ENCODE results near the gene PACS1. TPM values are rescaled to one million over a fixed set of nuclear protein-coding genes. Genes with fewer than 3 reads are reported as not detected.
A peak's percentile ranks its signal among the peaks of the same experiment; 100 is the strongest.

Gene PACS1
- total RNA-seq, 4 donors from 2014 or later = 24.5 to 41.1 (median 38.0) TPM

GRCh38 chr11:66288671-66289547 lies 218.8 kb downstream of the PACS1 start, which contains the start of gene YIF1A:
Gene YIF1A, minus strand, starts transcription at chr11:66289143. Its CDS starts 158 bp downstream, at chr11:66288985.
- TF ChIP-seq, protein P1, sequence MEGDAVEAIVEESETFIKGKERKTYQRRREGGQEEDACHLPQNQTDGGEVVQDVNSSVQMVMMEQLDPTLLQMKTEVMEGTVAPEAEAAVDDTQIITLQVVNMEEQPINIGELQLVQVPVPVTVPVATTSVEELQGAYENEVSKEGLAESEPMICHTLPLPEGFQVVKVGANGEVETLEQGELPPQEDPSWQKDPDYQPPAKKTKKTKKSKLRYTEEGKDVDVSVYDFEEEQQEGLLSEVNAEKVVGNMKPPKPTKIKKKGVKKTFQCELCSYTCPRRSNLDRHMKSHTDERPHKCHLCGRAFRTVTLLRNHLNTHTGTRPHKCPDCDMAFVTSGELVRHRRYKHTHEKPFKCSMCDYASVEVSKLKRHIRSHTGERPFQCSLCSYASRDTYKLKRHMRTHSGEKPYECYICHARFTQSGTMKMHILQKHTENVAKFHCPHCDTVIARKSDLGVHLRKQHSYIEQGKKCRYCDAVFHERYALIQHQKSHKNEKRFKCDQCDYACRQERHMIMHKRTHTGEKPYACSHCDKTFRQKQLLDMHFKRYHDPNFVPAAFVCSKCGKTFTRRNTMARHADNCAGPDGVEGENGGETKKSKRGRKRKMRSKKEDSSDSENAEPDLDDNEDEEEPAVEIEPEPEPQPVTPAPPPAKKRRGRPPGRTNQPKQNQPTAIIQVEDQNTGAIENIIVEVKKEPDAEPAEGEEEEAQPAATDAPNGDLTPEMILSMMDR (IDR thresholded peaks at IDR 0.05) = no peak
- peak; percentile 90 for ATAC-seq (ENCODE audit: low FRiP score)
- DNase-seq (ENCODE audit: low spot score) = peak; percentile 88

GRCh38 chr11:66289548-66290329 lies 219.7 kb downstream of the PACS1 start:
- peak; percentile 55 for ATAC-seq (ENCODE audit: low FRiP score)
- TF ChIP-seq, protein P1 (IDR thresholded peaks at IDR 0.05) = no peak
- peak; percentile 56 for DNase-seq (ENCODE audit: low spot score)

GRCh38 chr11:66290330-66290621 lies 220.2 kb downstream of the PACS1 start:
- TF ChIP-seq, protein P1 (IDR thresholded peaks at IDR 0.05) = no peak
- no peak for DNase-seq (ENCODE audit: low spot score)
- no peak for ATAC-seq (ENCODE audit: low FRiP score)

DNA sequence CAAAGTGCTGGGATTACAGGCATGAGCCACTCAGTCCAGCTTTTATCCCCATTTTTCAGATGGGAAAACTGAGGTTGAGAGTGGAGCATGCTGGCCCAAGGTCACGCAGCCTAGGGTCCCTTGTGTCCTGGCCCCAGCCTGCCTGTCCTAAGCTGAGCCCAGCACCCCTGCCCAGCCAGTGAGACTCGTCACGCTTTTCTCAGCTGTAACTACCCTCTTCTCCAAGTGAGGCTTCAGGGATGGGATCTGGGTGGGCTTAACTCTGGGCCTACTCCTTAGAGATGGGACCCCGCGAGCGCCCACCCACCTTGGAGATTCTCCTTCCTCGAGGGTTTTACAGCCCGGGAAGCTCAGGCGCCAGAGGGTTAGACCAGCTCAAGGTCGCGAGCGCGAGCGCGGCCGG lies 221.2 kb downstream of the PACS1 start:
- TF ChIP-seq, protein P1 (IDR thresholded peaks at IDR 0.05) = no peak
- ATAC-seq (ENCODE audit: low FRiP score) = no peak
- DNase-seq (ENCODE audit: low spot score) = no peak

DNA sequence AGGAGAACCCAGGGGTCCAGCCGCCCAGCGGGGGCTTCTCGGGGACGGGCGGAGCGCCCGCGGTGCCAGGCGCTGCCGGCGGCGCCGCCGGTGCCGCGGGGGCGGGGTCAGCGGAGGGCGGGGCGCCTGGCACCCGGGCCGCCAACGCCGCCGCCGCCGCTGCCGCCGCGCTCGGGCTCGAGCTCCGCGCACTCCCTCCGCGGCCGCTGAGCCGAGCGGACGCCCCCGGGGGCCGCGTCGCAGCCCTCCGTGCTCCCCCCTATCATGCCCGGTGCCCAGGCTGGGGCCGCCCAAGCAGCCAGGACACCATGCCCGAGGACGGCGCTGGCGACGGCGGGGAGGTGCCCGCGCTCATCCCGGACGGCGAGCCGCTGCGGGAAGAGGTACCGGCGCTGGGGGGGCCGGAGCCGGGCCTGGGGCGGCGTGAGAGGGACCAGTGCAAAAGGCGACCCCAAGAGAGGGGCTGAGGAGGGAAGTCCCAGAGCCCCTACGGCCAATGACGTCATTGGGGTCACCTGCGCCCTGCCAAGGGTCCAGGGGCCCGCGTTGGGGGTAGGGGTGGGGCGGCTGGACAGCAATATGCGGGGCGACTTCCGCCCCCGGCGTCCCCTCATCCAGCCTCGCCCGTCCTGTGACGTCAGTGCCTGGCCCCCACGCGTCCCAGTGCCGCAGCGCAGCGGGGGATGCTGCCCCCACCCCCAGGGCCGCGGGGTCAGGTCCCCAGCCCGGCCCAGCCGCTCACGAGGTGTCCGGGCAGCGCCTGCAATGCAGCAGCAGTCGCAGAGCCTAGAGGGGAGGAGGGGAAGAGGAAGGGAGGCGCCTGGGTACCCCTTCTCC lies 221.9 kb downstream of the PACS1 start, which contains the start of gene TMEM151A:
Gene TMEM151A, plus strand, starts transcription at position 189 of the 837 bp plus-strand sequence. Its CDS starts 120 bp downstream, at position 309.
- TF ChIP-seq, protein P1 (IDR thresholded peaks at IDR 0.05) = no peak
- DNase-seq (ENCODE audit: low spot score) = no peak
- ATAC-seq (ENCODE audit: low FRiP score) = no peak

GRCh38 chr11:66292543-66293332 lies 222.7 kb downstream of the PACS1 start:
- TF ChIP-seq, protein P1 (IDR thresholded peaks at IDR 0.05) = no peak
- ATAC-seq (ENCODE audit: low FRiP score) (no peak), DNase-seq (ENCODE audit: low spot score) (no peak)
